HCT116 (cell line): ENCODE measurements around the gene SLC35E4. TPM values are rescaled to one million over a fixed set of nuclear protein-coding genes. Genes with fewer than 3 reads are reported as not detected.

ENCODE experiments used
- ATAC-seq: fragments of 200-7000 bp; cut with Tn5 transposase; 2 replicates; pipeline ENCODE4 v1.9.1; 2020; ENCODE audit warnings: mild to moderate bottlenecking, moderate library complexity
- BruUV-seq: library from RNA; stranded (reverse); fragments of 400-500 nt; replicated peaks from 2 replicates; lab custom pipeline; 2021; lab: Mats Ljungman, UMichigan
- CTCF ChIA-PET: fragments of 300-600 bp; sonication (Branson Sonifier 250); formaldehyde crosslinking; loops from one replicate; lab custom pipeline; 2021; ENCODE audit warnings: antibody characterized with exemption; lab: Charles Lee
- POLR2A ChIA-PET: fragments of 300-600, 350-600 bp; sonication (Branson Sonifier 250); formaldehyde crosslinking; loops from one replicate; lab custom pipeline; 2021; ENCODE audit warnings: antibody characterized with exemption; lab: Charles Lee
- RAD21 ChIA-PET, 2 experiments: fragments of 300-600 bp; sonication (Branson Sonifier 250); formaldehyde crosslinking; loops; one replicate each; lab custom pipeline; 2023; ENCODE audit warnings: low total read pairs in 2 of 2; ENCODE audit not compliant: uncharacterized antibody in 2 of 2, unreplicated experiment in 2 of 2, low non-redundant PET in 1 of 2; lab: Charles Lee
- DNase-seq: peaks from one replicate; pipeline ENCODE4 v3.0.0-alpha.2; 2010; ENCODE audit warnings: low read depth, low spot score
- H2AFZ ChIP-seq: fragments of 200-600 bp; shearing (Covaris generic), sonication (generic); 2 replicates; pipeline ENCODE4 v1.6.1; 2017; ENCODE audit warnings: low read depth, mixed run types, mixed read lengths, antibody characterized with exemption, low read length; ENCODE audit not compliant: poor library complexity, severe bottlenecking
- H3K27ac ChIP-seq: 2 replicates; pipeline ENCODE4 v1.5.1; 2012; ENCODE audit warnings: low read depth, low read length
- H3K27me3 ChIP-seq: fragments of 200-600 bp; sonication (generic); 2 replicates; pipeline ENCODE4 v1.6.1; 2016; ENCODE audit warnings: mixed run types, low read length, mixed read lengths; ENCODE audit not compliant: insufficient read depth
- H3K36me3 ChIP-seq, 2 experiments: fragments of 200-500 bp in 1 of 2; fragments of 200-600 bp in 1 of 2; sonication (Bioruptor generic) in 1 of 2; sonication (generic) in 1 of 2; 2 replicates each; pipeline versions ENCODE4 v1.5.1 to v1.6.1; 2014 to 2016; ENCODE audit warnings: low read length in 2 of 2, inconsistent platforms in 1 of 2, mixed read lengths in 1 of 2, mixed run types in 1 of 2; ENCODE audit not compliant: insufficient read depth in 2 of 2, control insufficient read depth in 1 of 2
- H3K4me1 ChIP-seq, 2 experiments: fragments of 200-600 bp in 1 of 2; sonication (generic) in 1 of 2; 2 replicates each; pipeline versions ENCODE4 v1.5.1 to v1.6.1; 2012 to 2017; ENCODE audit warnings: low read length in 2 of 2, inconsistent platforms in 1 of 2, mild to moderate bottlenecking in 1 of 2, mixed read lengths in 1 of 2, mixed run types in 1 of 2, moderate library complexity in 1 of 2; ENCODE audit not compliant: insufficient read depth in 2 of 2, control insufficient read depth in 1 of 2
- H3K4me2 ChIP-seq: fragments of 200-600 bp; sonication (generic); 2 replicates; pipeline ENCODE4 v1.6.1; 2017; ENCODE audit warnings: mixed run types, low read length, mixed read lengths
- H3K4me3 ChIP-seq, 2 experiments: fragments of 200-600 bp in 1 of 2; sonication (generic) in 1 of 2; replicated peaks in 1 of 2; 2 replicates each; pipeline ENCODE4 v1.5.1; 2011 to 2016; ENCODE audit warnings: low read length in 2 of 2, control low read depth in 1 of 2, low read depth in 1 of 2, mild to moderate bottlenecking in 1 of 2, mixed read lengths in 1 of 2, mixed run types in 1 of 2
- H3K79me2 ChIP-seq: fragments of 200-600 bp; sonication (generic); 2 replicates; pipeline ENCODE4 v1.6.1; 2017; ENCODE audit warnings: mild to moderate bottlenecking, mixed run types, low read length, moderate library complexity, mixed read lengths; ENCODE audit not compliant: insufficient read depth
- H3K9ac ChIP-seq: fragments of 200-600 bp; sonication (generic); 2 replicates; pipeline ENCODE4 v1.6.1; 2016; ENCODE audit warnings: low read length, mixed read lengths
- H3K9me2 ChIP-seq: fragments of 200-600 bp; sonication (generic), shearing (Covaris generic); 2 replicates; pipeline ENCODE4 v1.6.1; 2017; ENCODE audit warnings: mixed run types, mild to moderate bottlenecking, moderate library complexity; ENCODE audit not compliant: insufficient read depth
- H3K9me3 ChIP-seq, 2 experiments: fragments of 200-500 bp in 1 of 2; fragments of 200-600 bp in 1 of 2; sonication (Bioruptor generic) in 1 of 2; sonication (generic) in 1 of 2; 2 replicates each; pipeline ENCODE4 v1.6.1; 2014 to 2017; ENCODE audit warnings: low read length in 2 of 2, mixed read lengths in 2 of 2, inconsistent platforms in 1 of 2, low read depth in 1 of 2, mild to moderate bottlenecking in 1 of 2, mixed run types in 1 of 2, moderate library complexity in 1 of 2; ENCODE audit not compliant: control insufficient read depth in 1 of 2, insufficient read depth in 1 of 2
- H4K20me1 ChIP-seq: fragments of 200-600 bp; sonication (generic), shearing (Covaris generic); 2 replicates; pipeline ENCODE4 v1.6.1; 2017; ENCODE audit warnings: mixed run types, mild to moderate bottlenecking, moderate library complexity; ENCODE audit not compliant: insufficient read depth
- ELF1 ChIP-seq: IDR thresholded peaks from 2 replicates; pipeline ENCODE4 v1.6.1; 2012; ENCODE audit warnings: low read depth, borderline replicate concordance
- POLR2AphosphoS5 ChIP-seq: IDR thresholded peaks from 2 replicates; pipeline ENCODE4 v1.6.1; 2011; ENCODE audit warnings: mild to moderate bottlenecking, low read depth, low read length, moderate library complexity
- SP1 ChIP-seq: IDR thresholded peaks from 2 replicates; pipeline ENCODE4 v1.6.1; 2012; ENCODE audit warnings: low read depth
- SRF ChIP-seq: IDR thresholded peaks from 2 replicates; pipeline ENCODE4 v1.6.1; 2012; ENCODE audit warnings: low read depth
- ZFX ChIP-seq: fragments of 450-650 bp; IDR thresholded peaks from 2 replicates; pipeline ENCODE4 v1.6.1; 2017
- intact Hi-C: fragments of 100-400 bp; cut with micrococcal nuclease; formaldehyde crosslinking; loops from 2 replicates; pipeline ENCODE4 v1.10.0; 2022
- total RNA-seq: library from RNA; stranded (reverse); gene quantifications from one replicate; pipeline ENCODE4 v1.2.1, GENCODE V29; 2021; ENCODE audit not compliant: unreplicated experiment
- TF ChIP-seq, protein P1 (sequence below): IDR thresholded peaks from 2 replicates; pipeline ENCODE4 v1.6.1; 2011; ENCODE audit warnings: mild to moderate bottlenecking, low read length, moderate library complexity; ENCODE audit not compliant: insufficient replicate concordance; ENCODE audit errors: extremely low read depth

Gene SLC35E4
- total RNA-seq, 1 experiment from 2014 or later, result 6.2 TPM

DNA sequence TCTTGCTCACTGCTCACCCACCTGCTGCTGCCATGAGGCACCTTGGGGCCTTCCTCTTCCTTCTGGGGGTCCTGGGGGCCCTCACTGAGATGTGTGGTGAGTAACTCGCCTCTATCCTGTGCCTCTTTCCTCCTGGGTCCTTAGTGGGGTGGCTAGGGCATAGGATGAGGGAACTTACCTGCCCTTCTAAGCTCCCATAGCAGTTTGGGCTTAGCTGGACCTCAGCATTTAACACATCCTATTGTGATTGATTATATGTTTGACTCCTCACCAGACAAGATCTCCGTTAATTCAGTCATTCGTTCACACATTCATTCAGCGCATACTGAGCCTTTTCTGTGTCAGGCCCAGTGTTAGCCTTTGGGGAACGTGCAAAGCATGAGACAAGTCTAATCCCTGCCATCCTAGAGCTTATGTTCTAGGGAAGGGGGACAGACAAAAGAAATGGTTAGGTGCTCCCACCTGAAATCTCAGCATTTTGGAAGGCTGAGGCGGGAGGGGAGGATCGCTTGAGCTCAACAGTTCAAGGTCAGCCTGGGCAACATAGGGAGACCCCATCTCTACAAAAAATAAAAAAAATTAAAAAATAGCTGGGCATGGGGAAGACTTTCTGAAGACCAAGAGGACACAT, 28.2 kb upstream of the SLC35E4 start:
- intact Hi-C loops, result loop anchor here (10.0 kb wide), 1 partner anchor 147 kb away; no protein-coding TSS in a partner anchor
- no peaks in the 10 kb centered on the region for H4K20me1 ChIP-seq
- peak overlapping the region; percentile 63 for H2AFZ ChIP-seq
- H3K4me2 ChIP-seq, result peak overlapping the region; percentile 98
- TF ChIP-seq POLR2AphosphoS5, result no peak
- TF ChIP-seq SRF, result no peak
- TF ChIP-seq ZFX, result no peak
- TF ChIP-seq, protein P1, sequence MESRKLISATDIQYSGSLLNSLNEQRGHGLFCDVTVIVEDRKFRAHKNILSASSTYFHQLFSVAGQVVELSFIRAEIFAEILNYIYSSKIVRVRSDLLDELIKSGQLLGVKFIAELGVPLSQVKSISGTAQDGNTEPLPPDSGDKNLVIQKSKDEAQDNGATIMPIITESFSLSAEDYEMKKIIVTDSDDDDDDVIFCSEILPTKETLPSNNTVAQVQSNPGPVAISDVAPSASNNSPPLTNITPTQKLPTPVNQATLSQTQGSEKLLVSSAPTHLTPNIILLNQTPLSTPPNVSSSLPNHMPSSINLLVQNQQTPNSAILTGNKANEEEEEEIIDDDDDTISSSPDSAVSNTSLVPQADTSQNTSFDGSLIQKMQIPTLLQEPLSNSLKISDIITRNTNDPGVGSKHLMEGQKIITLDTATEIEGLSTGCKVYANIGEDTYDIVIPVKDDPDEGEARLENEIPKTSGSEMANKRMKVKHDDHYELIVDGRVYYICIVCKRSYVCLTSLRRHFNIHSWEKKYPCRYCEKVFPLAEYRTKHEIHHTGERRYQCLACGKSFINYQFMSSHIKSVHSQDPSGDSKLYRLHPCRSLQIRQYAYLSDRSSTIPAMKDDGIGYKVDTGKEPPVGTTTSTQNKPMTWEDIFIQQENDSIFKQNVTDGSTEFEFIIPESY, result no peak
- no peak for TF ChIP-seq SP1
- TF ChIP-seq ELF1, result no peak
- H3K27ac ChIP-seq, result no peak overlapping the region; the same call in 1 of the 2 replicates
- no peaks in the 10 kb centered on the region for H3K9me2 ChIP-seq
- H3K9me3 ChIP-seq, result no peaks in the 10 kb centered on the region
- H3K4me3 ChIP-seq, result peak overlapping the region; percentile 51 to 68
- peaks cover 22 to 47% of the 10 kb centered on the region in 2 experiments for H3K4me1 ChIP-seq
- no peaks in the 10 kb centered on the region for H3K79me2 ChIP-seq
- peak overlapping the region; percentile 41 for H3K9ac ChIP-seq
- ATAC-seq (0 out of 2 replicates have a peak, but pooled peaks have one; percentile 3), DNase-seq (no peak)
- no TSS peak for BruUV-seq
- CTCF ChIA-PET, result interaction anchor here (1.2 to 2.3 kb wide), 3 partner anchors 27 to 162 kb away, joined by 4 to 10 read pairs (median 6); no protein-coding TSS in a partner anchor
- no peaks in the 10 kb centered on the region for H3K27me3 ChIP-seq
- no peaks in the 10 kb centered on the region for H3K36me3 ChIP-seq
- RAD21 ChIA-PET, result interaction anchor here (0.6 to 1.3 kb wide), 2 partner anchors 148 to 337 kb away, joined by 6 to 7 read pairs; no protein-coding TSS in a partner anchor
- POLR2A ChIA-PET, result interaction anchor here (1.1 kb wide), 1 partner anchor 12 kb away, joined by 3 read pairs; no protein-coding TSS in a partner anchor
